8988T (cell line): ENCODE measurements around the gene RGS10.
A peak's percentile ranks its signal among the peaks of the same experiment; 100 is the strongest.
"Not testable (repeated sequence)": the region's sequence is repeated elsewhere in the genome, so short reads cannot be mapped to it uniquely, and the experiment has no call there.

Experiments
- DNase-seq: peaks from one replicate; pipeline ENCODE4 v3.0.0; 2011

RGS10 gene

GRCh38 chr10:119538632-119539358 lies 3.7 kb downstream of the RGS10 start:
- DNase-seq = no peak

- no peak for DNase-seq
These were observed 4.4 kb downstream of the RGS10 start for GRCh38 chr10:119537953-119538630.

- DNase-seq = no peak
These were observed 6.0 kb downstream of the RGS10 start for GRCh38 chr10:119536508-119537025.

DNA sequence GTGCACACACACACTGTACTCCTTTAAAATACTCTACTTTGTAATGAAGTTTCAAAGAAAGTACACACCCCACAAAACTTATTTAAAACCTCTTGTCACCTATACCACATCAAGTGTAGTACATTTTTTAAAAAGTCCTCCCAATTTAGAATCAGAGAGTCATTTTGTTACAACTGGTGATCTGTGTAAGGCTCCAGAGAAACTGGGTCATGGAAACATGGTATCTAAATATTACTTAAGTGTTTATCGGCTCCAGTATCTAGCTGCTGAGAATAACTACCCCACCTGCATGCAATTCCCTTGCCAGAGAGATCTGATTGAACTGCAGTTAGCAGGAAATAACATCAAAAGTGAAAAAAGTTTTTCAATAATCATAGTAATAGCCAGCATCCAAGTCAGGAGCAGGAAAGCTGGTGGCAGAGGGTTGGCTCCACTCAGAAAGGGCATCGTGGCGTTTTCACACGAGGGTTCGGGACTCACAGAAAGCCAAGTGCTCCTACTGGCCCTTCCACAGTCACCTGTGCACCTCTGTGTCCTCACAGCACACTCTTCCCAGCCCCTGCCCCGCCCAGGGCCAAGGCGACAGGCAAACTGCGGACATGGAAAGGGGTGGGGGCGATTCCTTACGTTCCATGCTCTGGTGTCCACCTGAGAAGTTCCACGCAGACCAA lies 6.5 kb downstream of the RGS10 start:
- no peak for DNase-seq

- no peak for DNase-seq
These were observed 7.2 kb downstream of the RGS10 start for GRCh38 chr10:119535305-119535704.

- no peak for DNase-seq
These were observed 9.0 kb downstream of the RGS10 start for GRCh38 chr10:119533473-119533872.

DNA sequence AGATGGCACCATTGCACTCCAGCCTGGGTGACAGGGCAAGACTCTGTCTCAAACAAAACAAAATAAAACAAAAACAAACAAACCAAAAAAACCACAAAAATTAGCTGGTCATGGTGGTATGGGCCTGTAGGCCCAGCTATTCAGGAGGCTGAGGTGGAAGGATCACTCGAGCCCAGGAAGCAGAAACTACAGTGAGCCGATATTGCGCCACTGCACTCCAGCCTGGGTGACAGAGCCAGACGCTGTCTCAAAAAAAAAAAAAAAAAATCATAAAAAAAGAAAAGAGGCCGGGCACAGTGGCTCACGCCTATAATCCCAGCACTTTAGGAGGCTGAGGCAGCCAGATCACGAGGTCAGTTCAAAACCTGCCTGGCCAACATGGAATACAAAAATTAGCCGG lies 9.7 kb downstream of the RGS10 start:
- DNase-seq = not testable (repeated sequence)

GRCh38 chr10:119532251-119532650 lies 10.3 kb downstream of the RGS10 start:
- DNase-seq = not testable (repeated sequence)

GRCh38 chr10:119531067-119531466 lies 11.5 kb downstream of the RGS10 start:
- DNase-seq = no peak

- DNase-seq = not testable (repeated sequence)
These were observed 13.8 kb downstream of the RGS10 start for GRCh38 chr10:119528663-119529237.

- no peak for DNase-seq
These were observed 15.6 kb downstream of the RGS10 start for GRCh38 chr10:119526621-119527592.

GRCh38 chr10:119526149-119526548 lies 16.4 kb downstream of the RGS10 start:
- no peak for DNase-seq

- DNase-seq = no peak
These were observed 17.4 kb downstream of the RGS10 start for GRCh38 chr10:119525116-119525515.

DNA sequence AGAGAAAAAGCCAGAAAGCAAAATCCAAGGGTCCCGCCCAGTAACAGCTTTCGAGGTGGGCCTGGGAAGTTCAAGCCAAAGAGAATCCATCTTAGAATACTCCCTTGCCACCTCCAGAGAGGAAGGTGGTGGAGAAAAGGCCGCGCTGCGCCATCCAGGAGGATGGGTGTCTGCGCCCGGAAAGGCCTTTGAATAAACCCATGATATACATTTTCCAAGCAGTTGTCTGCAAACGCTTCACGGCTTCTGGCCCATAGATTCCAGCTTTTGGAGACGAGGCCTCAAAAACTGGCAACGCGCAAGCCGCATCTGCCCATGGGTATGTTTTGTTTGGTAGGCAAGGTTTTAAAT lies 17.8 kb downstream of the RGS10 start:
- no peak for DNase-seq

DNA sequence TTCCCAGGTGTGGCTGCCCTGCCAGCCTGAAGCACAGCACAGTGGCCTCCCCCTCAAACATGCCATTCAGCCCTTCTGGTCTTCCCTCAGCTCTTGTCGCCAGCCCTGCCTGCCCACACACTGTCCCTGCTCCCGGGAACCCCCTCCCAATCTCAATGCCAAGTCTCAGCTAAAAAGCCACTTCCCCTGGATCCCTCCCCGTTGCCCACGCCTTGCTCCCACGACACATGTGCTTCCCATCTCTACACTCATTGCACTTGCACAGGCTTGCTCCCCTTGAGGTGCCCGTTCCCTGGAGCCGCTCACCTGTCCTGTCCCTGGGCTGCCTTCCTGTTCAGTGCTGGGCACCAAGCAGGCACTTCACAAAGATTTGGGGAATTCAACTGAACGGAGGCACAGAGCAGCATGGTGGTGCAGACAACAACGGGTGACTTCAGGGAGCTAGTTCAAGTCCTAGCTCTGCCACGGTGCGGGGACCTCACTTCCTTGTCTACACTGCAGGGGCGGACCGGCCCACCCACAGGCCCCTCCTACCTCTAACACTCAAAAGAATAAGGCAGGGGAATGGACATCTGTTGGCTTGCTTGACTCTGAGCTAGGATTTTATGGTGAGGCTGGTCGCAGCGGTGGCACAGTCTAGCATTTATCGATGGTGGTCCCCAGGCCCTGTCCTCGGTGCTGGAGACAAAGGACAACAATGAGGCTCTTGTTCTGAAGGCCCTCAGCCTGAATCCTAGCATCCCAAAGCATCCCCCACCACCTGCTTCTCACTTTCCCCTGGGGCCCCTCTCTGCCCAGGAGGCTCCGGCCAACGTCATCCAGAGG lies 18.4 kb downstream of the RGS10 start:
- DNase-seq = no peak

GRCh38 chr10:119522747-119523426 lies 19.6 kb downstream of the RGS10 start:
- peak; percentile 81 for DNase-seq

DNA sequence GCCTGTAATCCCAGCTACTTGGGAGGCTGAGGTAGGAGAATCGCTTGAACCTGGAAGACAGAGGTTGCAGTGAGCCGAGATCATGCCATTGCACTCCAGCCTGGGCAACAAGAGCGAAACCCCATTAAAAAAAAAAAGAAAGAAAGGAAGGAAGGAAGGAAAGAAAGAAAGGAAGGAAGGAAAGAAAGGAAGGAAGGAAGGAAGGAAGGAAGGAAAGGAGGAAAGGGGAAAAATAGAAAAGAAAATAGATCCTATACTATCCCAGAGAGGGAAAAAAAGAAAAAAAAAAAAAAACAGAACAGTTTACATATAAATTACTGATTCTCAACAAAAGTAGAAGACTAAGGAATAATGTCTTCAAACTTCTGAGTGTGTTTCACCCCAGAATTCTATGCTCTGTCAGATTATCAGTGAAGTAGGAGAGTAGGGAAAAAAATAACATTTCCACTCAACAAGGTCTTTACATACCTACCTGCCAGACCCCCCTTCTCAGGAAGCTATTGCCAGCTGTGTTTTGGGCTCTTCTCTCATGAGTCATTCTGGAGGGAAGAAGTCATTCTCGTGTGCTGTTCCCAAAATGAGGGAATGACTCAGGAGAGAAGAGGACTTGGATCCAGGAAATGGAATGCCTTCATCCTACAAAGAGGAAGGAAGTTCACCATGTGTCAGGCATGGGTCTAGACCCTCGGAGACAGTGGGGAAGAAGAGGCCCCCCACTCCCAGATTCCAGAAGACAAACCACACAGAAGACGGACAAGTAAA lies 20.9 kb downstream of the RGS10 start:
- DNase-seq = peak; percentile 86

GRCh38 chr10:119520283-119520682 lies 22.2 kb downstream of the RGS10 start:
- no peak for DNase-seq

GRCh38 chr10:119518936-119519335 lies 23.6 kb downstream of the RGS10 start:
- no peak for DNase-seq

DNA sequence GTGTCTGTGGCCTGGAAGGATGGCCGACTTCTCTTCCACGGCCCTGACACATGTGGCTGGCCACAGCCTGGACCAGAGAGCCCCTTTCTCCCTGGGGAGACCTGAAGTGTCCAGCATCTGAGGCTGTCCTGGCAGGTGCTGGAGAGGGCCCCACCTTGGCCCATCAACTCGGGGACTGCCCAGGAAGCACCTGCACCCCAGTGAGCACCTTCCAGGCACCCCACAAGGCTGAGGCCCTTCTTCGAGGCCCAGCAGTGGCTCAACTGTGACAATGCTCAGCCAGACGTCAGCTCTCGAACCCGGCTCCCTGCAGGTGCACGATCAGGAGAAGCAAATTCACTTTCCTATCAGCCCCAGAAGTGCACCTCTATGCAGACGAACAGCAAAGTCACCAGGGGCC lies 24.3 kb downstream of the RGS10 start:
- no peak for DNase-seq
